ENCODE data around the gene NUDT8.
"Not testable (repeated sequence)": the region's sequence is repeated elsewhere in the genome, so short reads cannot be mapped to it uniquely, and the experiment has no call there.

Gene NUDT8

DNA sequence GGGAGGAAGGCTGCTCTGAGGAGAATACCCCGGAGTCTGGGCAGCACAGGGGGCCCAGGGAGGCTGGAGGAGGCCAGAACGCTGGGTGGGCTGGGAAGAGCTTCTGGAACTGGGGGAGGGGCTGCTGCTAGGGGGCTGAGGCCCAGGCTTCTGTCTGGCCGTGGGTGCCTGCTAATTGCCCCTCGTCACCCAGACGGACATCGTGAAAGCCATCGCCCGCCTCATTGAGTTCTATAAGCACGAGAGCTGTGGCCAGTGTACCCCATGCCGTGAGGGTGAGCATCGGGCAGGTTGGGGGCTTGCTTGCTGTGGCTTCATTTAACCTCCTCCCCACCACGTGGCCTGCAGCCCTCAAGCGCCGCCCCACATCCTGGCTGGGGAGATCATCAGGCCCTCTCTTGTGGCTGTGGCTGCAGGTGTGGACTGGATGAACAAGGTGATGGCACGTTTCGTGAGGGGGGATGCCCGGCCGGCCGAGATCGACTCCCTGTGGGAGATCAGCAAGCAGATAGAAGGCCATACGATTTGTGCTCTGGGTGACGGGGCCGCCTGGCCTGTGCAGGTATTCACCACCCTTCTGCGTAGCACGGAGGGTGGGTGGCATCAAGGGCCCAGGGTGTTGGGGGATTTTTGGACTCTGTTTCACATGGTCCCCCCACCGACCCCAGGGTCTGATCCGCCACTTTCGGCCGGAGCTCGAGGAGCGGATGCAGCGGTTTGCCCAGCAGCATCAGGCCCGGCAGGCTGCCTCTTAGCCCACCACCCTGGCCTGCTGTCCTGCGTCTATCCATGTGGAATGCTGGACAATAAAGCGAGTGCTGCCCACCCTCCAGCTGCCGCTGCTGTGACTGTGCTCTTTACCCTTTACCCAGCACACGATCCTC, 17.8 kb downstream of the NUDT8 start:
- DNase-seq, result no peak

DNA sequence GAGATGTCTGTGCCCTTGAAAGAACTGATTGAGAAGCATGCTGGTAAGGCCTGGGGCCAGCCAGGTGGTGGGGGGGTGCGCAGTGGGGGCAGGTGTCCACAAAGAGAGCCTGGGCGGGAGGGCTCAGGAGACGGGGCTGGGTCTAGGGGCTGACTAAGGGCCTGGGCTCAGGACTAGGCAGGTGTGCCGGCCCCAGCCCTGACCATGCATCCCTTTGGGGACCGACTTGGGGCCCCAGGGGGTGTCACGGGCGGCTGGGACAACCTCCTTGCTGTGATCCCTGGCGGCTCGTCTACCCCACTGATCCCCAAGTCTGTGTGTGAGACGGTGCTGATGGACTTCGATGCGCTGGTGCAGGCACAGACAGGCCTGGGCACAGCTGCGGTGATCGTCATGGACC, 18.6 kb downstream of the NUDT8 start:
- no peak for DNase-seq

DNA sequence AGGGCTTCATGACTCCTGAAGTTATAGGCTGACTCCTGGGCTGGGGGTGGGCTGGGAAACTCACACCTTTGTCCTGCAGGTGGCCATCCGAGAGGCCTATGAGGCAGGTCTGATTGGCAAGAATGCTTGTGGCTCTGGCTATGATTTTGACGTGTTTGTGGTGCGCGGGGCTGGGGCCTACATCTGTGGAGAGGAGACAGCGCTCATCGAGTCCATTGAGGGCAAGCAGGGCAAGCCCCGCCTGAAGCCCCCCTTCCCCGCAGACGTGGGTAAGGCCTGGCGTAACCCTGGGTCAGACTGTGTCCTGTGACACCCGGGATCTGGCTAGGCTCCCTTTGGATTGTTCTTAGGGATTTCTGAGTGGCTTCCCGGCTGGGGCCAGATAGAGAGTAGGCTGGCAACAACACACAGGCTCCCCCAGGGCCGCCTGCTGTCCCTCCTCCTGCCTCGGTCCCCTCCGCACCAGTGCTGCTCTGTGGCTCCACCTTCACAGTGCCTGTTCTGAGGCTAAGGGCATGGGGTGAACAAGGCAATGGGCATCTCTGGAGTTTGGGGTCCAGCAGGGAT, 19.4 kb downstream of the NUDT8 start:
- no peak for DNase-seq

DNA sequence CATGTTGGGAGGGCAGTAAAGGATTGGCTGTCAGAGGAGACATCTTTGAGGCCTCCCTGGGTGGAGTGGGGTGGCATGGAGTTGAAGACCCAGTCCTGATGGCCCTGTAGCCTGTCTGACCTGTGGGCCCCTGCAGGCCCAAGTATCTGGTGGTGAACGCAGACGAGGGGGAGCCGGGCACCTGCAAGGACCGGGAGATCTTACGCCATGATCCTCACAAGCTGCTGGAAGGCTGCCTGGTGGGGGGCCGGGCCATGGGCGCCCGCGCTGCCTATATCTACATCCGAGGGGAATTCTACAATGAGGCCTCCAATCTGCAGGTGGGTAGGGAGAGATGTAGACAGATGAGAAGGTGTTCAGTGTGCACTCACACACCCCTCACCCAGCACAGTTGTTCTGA, 20.4 kb downstream of the NUDT8 start:
- no peak for DNase-seq

DNA sequence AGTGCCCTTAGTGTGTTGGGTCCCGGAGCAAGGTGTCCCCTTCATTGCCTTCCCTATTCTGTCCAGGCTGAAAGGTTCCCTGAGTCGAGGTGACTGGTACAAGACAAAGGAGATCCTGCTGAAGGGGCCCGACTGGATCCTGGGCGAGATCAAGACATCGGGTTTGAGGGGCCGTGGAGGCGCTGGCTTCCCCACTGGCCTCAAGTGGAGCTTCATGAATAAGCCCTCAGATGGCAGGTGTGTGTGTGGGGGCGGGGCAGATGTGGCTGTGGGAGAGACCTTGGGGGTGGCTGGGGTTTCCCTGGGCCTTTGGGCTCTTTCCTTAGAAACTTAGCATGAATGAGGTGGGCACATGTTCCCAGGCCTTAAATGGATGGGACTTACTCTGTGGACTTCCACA, 21.3 kb downstream of the NUDT8 start:
- DNase-seq, result no peak

DNA sequence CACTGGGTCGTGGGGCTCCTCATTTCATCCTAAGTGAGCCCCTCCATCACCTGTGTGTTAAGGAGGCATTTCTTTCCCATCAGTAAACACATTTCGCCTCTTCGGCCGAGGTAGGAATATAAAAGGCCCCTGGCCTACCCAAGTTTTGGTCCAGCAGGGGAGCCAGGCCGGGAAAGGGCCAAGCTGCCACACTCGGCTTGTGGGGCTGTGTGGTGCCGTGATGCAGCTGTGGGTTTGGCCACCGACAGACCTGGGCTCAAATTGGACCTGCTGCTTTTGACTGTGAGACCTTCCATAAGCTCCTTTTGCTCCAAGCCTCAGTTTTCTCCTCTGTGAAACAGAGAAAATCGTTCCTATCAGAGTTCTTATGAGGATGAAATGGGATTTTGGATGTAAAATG, 22.2 kb downstream of the NUDT8 start:
- DNase-seq, result no peak

DNA sequence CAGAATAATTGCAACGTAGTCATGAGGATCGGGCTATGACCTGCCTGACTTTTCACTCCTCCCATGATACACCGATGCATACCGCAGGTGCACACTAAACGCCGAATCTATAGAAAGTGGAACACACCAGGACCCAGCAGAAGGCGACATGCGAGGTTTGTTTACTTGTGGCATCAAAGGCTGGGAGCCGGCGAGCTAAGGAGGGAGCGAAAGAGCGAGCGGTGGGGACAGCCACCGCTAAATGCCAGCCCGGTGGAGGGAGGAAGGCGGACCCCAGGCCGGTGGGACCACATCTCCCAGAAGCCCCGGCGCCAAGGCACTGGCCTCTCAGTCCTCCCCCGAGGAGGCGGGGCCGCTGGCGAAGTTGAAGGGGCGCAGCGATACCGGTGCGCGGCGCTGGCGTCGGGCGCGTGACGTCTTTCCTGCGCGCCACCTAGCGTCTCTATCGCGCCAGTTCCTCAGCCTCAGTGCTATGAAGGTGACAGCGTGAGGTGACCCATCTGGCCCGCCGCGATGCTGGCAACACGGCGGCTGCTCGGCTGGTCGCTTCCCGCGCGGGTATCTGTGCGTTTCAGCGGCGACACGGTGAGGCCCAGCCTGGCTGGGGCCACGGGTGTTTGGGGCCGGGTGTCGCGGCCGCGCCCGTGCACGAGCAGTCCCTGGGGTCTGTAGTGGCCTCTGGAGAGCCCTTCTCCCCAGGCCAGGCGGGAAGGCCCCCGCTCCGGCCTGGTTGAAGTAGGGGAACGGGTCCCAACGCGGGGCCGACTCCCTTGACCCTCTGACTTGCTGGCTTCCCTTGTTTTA, 23.0 kb downstream of the NUDT8 start, which contains the start of gene NDUFV1:
Gene NDUFV1 (plus strand): TSS at position 445 of the 804 bp plus-strand sequence. CDS start 69 bp downstream, at position 514.
- peak; percentile 60 to 96 (median 91) for DNase-seq

DNA sequence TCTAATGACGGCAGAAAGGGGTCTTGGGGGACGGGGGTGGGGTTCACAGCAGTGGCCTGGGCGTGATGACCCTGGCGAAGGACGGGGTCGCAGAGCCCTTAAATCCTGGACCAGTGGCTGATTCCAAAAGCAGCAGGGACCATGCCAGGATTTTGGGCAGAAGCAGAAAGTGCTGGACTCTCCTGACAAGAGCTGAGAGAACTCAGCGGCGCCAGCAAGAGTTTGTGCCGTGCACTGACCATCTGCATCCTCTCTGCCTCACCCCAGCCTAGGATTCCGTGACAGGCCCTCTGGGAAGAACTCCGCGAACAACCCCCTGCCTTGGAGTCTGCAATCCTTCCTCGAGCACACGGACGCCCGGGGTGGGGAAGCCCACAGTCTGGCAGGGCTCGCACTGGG, 23.6 kb downstream of the NUDT8 start:
- DNase-seq, result peak in 1 of 14 donors; percentile 55

DNA sequence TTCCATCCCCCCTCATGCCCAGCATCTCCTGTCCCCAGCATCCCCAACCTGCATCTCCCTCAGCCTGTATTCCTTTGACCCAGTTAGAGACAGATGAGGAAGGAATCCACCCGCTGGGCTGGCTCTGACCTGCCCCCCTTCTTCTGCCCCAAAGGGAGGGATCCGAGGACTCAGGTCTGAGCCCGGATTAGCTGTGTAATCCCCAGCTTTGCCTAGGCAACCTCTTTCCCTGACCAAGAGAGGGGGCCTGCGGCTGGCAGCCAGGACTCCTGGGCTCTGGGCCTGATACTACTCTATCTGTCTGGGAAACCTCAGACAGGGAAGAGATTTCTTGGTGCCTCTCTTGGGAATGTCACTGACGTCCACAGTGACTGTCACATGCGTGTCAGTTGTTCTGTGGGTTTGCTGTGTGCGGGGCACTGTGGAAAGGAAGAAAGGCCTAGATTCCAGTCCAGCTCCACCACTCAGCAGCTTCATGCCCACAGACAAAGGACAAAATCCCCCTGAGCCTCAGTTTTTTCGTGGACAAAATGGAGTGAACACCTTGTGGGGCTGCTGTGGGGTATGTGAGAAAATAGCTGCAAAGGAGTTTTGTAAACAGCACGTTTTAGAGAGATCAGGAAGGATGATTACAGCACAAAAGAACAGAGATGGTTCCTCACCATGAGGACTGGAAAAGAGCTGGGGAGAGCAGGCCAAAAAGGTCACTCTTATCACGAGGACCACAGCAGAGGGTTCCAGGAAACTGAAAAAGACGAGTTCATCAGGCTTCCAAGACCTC, 24.3 kb downstream of the NUDT8 start:
- DNase-seq, result peak in 4 of 14 donors; percentile 13 to 40 (median 27)

DNA sequence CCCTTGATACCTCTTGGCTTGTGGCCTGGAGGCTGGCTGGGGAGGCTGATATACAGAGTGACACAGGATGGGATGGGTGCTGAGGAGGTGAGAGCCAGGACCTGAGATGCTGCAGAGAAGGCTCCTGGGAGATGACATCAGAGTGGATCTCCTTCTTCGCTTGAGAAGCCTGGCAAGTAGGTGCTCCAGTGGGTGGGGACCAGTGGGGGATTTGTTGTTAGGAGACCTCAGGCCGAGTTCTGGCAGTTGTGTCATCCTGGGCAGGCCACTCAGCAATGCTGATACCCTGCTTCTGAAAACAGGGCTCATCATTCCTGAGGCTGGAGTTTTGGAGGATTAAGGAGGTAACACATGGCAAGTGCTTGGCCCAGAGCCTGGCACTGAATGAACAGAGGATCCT, 24.9 kb downstream of the NUDT8 start:
- no peak for DNase-seq

DNA sequence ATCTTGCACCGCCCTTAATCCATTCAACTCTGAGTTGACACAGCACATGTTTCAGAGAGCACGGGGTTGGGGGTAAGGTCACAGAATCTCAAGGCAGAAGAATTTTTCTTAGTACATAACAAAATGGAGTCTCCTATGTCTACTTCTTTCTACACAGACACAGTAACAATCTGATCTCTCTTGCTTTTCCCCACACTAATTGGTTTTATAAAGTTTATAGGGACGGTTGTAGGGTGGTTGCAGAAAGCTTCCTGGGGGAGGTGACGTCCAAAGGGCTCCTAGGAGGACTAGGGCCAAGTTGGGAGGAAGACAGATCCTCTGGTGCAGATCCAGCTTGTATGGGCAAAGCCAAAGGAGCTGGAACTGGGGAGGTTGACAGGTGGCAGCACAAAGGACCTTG, 25.6 kb downstream of the NUDT8 start:
- not testable (repeated sequence) for DNase-seq

DNA sequence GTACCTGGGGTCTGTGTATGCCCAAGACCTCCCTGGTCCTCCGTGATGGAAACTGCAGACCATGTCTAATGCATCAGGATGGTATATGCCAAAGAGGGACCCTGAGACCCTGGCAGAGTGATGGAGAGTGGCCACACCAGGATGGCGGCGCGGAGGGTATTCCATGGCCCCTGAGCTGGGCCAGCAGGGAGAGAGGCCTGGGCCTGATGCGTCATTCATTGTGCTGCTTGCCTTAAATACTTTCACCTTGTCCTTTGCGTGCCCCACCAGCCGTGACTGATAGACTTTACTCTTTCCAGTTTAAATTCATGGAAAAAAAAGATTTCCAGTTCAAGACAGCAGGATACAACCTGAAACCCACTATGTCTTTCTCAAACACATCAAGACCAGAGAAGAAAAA, 28.6 kb downstream of the NUDT8 start:
- no peak for DNase-seq

DNA sequence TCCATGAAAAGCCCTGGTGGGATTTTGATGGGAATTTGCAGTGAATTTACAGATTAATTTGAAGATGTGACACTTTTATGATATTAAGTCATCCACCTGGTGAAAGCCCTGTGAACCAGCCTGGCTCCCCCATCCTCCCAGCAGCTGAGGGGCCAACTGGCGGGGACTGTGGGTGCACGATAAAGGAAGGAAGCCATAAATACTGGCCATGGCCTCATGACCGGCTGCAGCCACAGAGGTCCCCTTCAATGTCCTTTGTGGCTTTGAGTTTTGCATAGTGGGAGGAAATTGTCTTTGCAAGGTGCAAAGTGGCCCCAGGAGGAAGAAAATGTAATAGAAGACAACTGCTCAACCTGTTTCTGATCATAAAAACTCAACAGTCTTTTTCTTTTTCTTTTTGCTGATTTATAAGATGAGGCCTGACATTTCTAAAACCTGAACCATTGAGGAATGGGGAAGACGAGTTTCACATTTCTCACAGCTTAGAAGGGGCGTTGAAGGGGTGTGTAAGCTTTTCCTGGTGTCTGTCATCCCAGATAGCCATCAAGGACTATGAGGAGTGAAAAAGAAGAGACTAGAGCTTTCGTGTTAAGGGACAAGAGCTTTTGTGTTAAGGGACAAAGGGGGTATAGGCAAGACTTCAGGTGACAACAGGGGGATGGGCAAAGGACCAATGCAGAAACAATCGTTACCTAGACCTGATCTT, 29.3 kb downstream of the NUDT8 start:
- no peak for DNase-seq

DNA sequence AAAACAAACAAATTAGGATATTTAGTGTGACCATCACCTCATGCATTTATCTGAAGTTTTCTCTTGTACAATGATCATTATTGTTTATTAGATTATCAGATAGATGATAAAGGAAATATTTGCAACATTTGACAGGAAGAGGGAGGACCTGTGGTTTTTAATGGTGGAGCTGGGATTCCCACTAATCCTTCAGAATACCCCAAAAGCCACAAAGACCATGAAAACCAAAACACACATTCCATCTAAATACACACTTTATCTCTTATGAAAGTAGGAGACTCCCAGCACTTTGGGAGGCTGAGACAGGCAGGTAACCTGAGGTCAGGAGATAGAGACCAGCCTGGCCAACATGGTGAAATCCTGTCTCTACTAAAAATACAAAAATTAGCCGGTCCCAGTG, 30.6 kb downstream of the NUDT8 start:
- DNase-seq, result no peak

DNA sequence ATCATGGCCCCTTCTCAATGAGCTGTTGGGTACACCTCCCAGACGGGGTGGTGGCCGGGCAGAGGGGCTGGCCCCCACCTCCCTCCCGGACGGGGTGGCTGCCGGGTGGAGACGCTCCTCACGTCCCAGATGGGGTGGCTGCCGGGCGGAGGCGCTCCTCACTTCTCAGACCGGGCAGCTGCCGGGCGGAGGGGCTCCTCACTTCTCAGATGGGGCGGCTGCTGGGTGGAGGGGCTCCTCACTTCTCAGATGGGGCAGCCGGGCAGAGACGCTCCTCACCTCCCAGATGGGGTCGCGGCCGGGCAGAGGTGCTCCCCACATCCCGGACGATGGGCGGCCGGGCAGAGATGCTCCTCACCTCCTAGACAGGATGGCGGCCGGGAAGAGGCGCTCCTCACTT, 31.8 kb downstream of the NUDT8 start:
- not testable (repeated sequence) for DNase-seq

DNA sequence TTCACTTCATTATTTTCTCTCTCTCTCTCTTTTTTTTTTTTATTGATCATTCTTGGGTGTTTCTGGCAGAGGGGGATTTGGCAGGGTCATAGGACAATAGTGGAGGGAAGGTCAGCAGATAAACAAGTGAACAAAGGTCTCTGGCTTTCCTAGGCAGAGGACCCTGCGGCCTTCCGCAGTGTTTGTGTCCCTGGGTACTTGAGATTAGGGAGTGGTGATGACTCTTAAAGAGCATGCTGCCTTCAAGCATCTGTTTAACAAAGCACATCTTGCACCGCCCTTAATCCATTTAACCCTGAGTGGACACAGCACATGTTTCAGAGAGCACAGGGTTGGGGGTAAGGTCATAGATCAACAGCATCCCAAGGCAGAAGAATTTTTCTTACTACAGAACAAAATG, 32.3 kb downstream of the NUDT8 start:
- DNase-seq, result not testable (repeated sequence)

DNA sequence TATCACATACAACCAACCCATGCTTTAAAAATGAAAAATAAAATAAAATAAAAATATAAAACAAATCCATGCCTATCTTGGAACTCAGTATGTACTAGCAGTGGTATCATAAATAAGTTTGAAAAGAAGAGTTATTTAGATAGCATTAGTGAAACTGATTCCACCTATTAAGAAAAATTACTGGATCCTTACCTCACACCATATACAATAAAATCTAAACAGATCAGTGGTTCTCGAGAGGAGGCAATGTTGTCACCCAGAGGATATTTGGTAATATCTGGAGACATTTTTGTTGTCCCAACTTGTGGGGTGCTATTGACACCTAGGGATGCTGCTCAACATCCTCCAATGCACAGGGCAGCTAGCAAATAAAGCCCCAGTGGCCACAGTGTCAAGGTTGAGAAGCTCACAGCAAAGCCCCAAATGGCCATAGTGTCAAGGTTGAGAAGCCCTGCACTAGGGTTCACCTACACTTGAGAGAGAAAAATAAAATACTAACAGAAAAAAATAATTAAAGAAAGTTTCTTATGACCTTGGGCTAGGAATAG, 32.9 kb downstream of the NUDT8 start:
- no peak for DNase-seq

DNA sequence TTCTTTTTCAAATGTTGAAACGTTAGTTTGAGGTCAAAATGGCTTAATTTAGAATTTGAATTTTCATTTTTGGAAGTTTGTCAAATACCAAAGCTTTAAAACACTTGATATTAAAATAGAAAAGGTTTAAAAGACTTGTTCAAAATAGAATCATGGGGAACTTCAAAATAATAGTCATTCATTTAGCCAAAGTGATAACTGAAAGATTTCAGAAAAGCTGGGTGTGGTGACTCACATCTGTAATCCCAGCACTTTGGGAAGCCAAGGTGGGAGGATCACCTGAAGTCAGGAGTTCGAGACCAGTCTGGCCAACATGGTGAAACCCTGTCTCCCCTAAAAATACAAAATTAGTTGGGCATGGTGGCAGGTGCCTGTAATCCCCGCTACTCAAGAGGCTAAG, 35.3 kb downstream of the NUDT8 start:
- DNase-seq, result no peak

DNA sequence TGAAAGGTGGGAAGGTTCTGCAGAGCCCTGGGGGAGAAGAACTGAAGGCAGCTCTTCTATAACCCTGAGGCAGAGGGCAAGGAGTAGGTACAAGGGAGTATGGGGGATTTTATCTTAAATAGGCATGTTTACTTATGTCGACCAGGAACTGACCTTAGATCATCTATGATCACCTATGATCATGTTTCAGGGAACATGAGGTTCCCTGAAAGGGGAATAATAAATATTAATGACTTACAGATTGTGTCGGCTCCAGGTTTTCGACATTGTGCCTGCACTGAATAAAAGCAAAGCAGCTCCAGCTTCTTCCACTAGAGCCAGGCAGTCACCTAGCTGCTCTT, 36.2 kb downstream of the NUDT8 start:
- DNase-seq, result no peak

DNA sequence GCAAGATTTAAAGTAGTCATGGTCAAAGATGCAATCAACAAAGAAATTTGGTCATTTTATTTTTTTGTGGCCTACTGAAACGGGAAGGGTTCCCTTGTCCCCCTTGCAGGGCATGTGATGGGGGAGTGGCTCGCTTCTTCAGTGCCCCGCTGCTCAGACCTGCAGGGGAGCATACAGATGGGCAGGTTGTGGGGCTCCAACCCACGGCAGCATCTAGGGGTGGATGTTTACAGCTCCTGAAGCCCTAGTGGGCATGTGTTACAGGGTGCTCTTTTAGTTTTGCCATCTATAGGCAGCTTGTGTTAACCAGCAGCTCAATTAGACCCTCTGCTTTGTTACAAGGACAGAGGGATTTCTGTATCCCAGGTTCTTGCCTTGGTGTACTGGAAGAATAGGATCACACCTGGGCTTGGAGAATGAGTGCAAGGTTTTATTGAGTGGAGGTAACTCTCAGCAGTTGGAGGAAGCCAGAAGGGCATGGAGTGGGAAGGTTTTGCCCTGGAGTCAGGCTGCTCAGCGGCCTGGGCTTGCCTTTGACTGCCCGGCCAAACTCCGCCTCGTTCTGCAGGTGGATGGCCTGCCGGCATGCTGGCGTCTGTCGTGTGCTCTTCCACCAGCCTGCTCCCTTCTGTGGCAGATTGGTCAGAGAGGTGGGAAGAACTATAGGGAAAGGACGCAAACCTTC, 36.7 kb downstream of the NUDT8 start:
- DNase-seq, result no peak

DNA sequence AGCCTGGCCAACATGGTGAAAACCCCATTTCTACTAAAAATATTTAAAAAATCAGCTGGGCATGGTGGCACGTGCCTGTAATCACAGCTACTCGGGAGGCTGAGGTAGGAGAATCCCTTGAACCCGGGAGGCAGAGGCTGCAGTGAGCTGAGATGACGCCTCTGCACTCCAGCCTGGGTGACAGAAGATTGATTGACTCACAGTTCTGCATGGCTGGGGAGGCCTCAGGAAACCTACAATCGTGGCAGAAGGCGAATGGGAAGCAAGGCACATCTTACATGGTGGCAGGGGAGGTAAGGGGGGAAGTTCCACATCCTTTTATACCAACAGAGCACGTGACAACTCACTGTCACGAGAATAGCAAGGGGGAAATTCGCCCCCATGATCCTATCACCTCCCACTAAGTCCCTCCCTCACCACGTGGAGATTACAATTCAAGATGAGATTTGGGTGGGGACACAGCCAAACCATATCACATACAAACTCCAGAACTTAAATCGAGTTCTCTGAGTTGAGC, 40.8 kb downstream of the NUDT8 start:
- DNase-seq, result not testable (repeated sequence)

Measured in C1 segment of cervical spinal cord (tissue), 14 donors.